Left lung (tissue), 10 donors: ENCODE data around the gene STT3A. TPM values are rescaled to one million over a fixed set of nuclear protein-coding genes. Genes with fewer than 3 reads are reported as not detected.
"Not testable (repeated sequence)": the region's sequence is repeated elsewhere in the genome, so short reads cannot be mapped to it uniquely, and the experiment has no call there.

Source experiments
- ATAC-seq: fragments of 200-7000 bp; cut with Tn5 transposase; one replicate; pipeline ENCODE4 v1.9.1; 2020; ENCODE audit warnings: moderate library complexity
- DNase-seq, 4 donors: peaks; one replicate each; pipeline ENCODE4 v3.0.0-alpha.2; 2013 to 2020
- H3K27ac ChIP-seq, 2 donors: fragments of 200-600 bp; sonication (generic) in 1 of 2; one replicate each; pipeline versions ENCODE4 v1.5.0 to v1.8.0; 2020 to 2021
- H3K27me3 ChIP-seq, 2 donors: fragments of 200-600 bp; sonication (generic) in 1 of 2; one replicate each; pipeline versions ENCODE4 v1.5.0 to v1.8.0; 2020 to 2021
- H3K36me3 ChIP-seq, 2 donors: fragments of 200-600 bp; sonication (generic) in 1 of 2; one replicate each; pipeline versions ENCODE4 v1.5.0 to v1.8.0; 2020 to 2021
- H3K4me1 ChIP-seq, 2 donors: fragments of 200-600 bp; one replicate each; pipeline ENCODE4 v1.8.0; 2021
- H3K4me3 ChIP-seq, 2 donors: fragments of 200-600 bp; sonication (generic) in 1 of 2; one replicate each; pipeline versions ENCODE4 v1.5.0 to v1.8.0; 2020 to 2021; ENCODE audit warnings: mild to moderate bottlenecking in 1 of 2
- H3K9me3 ChIP-seq, 2 donors: fragments of 200-600 bp; sonication (generic) in 1 of 2; one replicate each; pipeline versions ENCODE4 v1.5.0 to v1.8.0; 2020 to 2021
- CTCF ChIP-seq, 2 donors: fragments of 200-600 bp; sonication (generic) in 1 of 2; IDR thresholded peaks; one replicate each; pipeline versions ENCODE4 v1.5.0 to v1.8.0; 2021; ENCODE audit warnings: antibody characterized with exemption in 2 of 2
- intact Hi-C, 2 donors: fragments of 100-400 bp; cut with DNase I; formaldehyde crosslinking; loops; one replicate each; pipeline versions ENCODE4 v1.11.2 to v1.14.2; 2022
- polyA plus RNA-seq, 6 donors: library from polyadenylated mRNA; unstranded; fragments of 120-200 nt; gene quantifications; one replicate each; pipeline ENCODE4 v1.2.1, GENCODE V29; 2013; ENCODE audit not compliant: insufficient read length in 6 of 6
- total RNA-seq, 2 donors: library from RNA; stranded (reverse); fragmentation: NEBNext Ultra II Directional; extraction: Animal tissue kit (Norgen Biotek cat#: 25700); gene quantifications; one replicate each; pipeline ENCODE4 v1.2.1, GENCODE V29; 2021
- donor health status: DM: no; HTN: yes; CAD: no.
- donor health status: DM: no; HTN: no; CAD: no.

The STT3A gene
- total and polyA plus RNA-seq, 8 donors, result 153 to 210 (median 192) TPM

- ATAC-seq (no peak), DNase-seq (no peak)
- Histone ChIP-seq H3K36me3 (peaks cover 0 to 54% of the 10 kb centered on the region in 2 donors), H3K4me1 (peaks cover 13 to 28% of the 10 kb centered on the region in 2 donors), H3K4me3 (no peak overlapping the region), H3K27ac (no peak overlapping the region), H3K9me3 (no peaks in the 10 kb centered on the region), H3K27me3 (no peaks in the 10 kb centered on the region)
- intact Hi-C loops, result no loop called here
- TF ChIP-seq CTCF (IDR thresholded peaks at IDR 0.05), result no peak
Measured at GRCh38 chr11:125572916-125573315, 19.7 kb upstream of the STT3A start.

- H3K27me3 ChIP-seq, H3K27ac ChIP-seq, DNase-seq, H3K4me3 ChIP-seq, ATAC-seq, H3K9me3 ChIP-seq, H3K4me1 ChIP-seq, intact Hi-C loops: not testable (repeated sequence)
- H3K36me3 ChIP-seq, result peaks cover 6 to 97% of the 10 kb centered on the region in 2 donors
Measured at GRCh38 chr11:125577181-125577580, 15.5 kb upstream of the STT3A start.

- TF ChIP-seq CTCF (IDR thresholded peaks at IDR 0.05), result no peak
- no peaks in the 10 kb centered on the region for H3K27me3 ChIP-seq
- ATAC-seq (no peak), DNase-seq (no peak)
- peaks cover 6 to 100% of the 10 kb centered on the region in 2 donors for H3K36me3 ChIP-seq
- intact Hi-C loops, result no loop called here
- H3K4me3 ChIP-seq, result no peak overlapping the region
- H3K27ac ChIP-seq, result no peak overlapping the region
- no peaks in the 10 kb centered on the region for H3K9me3 ChIP-seq
- H3K4me1 ChIP-seq, result no peaks in the 10 kb centered on the region
Measured at GRCh38 chr11:125578783-125579182, 13.9 kb upstream of the STT3A start.

GRCh38 chr11:125579811-125580210 lies 12.8 kb upstream of the STT3A start:
- intact Hi-C loops, result no loop called here
- peaks cover 6 to 100% of the 10 kb centered on the region in 2 donors for H3K36me3 ChIP-seq

GRCh38 chr11:125583496-125583895 lies 9.2 kb upstream of the STT3A start:
- ATAC-seq, result no peak
- H3K36me3 ChIP-seq, result peaks cover 6 to 67% of the 10 kb centered on the region in 2 donors
- H3K27me3 ChIP-seq, result no peaks in the 10 kb centered on the region
- no peak overlapping the region for H3K27ac ChIP-seq
- no peaks in the 10 kb centered on the region for H3K9me3 ChIP-seq
- no peak overlapping the region for H3K4me3 ChIP-seq
- DNase-seq, result no peak
- H3K4me1 ChIP-seq, result no peaks in the 10 kb centered on the region
- no peak for TF ChIP-seq CTCF (IDR thresholded peaks at IDR 0.05)
- intact Hi-C loops, result no loop called here

More at GRCh38 chr11:125579811-125580210, 12.8 kb upstream of the STT3A start:
- Histone ChIP-seq H3K27me3 (no peaks in the 10 kb centered on the region), H3K4me3 (no peak overlapping the region), H3K27ac (no peak overlapping the region), H3K4me1 (no peaks in the 10 kb centered on the region), H3K9me3 (no peaks in the 10 kb centered on the region)
- ATAC-seq (no peak), DNase-seq (no peak)
- no peak for TF ChIP-seq CTCF (IDR thresholded peaks at IDR 0.05)

GRCh38 chr11:125585487-125585886 lies 7.2 kb upstream of the STT3A start:
- no peak overlapping the region for H3K27ac ChIP-seq
- peaks cover 0 to 47% of the 10 kb centered on the region in 2 donors for H3K36me3 ChIP-seq
- DNase-seq, result no peak
- ATAC-seq, result no peak
- no peak overlapping the region for H3K4me3 ChIP-seq
- H3K27me3 ChIP-seq, result no peaks in the 10 kb centered on the region
- H3K4me1 ChIP-seq, result no peaks in the 10 kb centered on the region
- no peaks in the 10 kb centered on the region for H3K9me3 ChIP-seq
- TF ChIP-seq CTCF (IDR thresholded peaks at IDR 0.05), result no peak
- intact Hi-C loops, result no loop called here
